GM18907 (cell line): Measurements from ENCODE around the gene PCDHB13.
"Not testable (repeated sequence)": the region's sequence is repeated elsewhere in the genome, so short reads cannot be mapped to it uniquely, and the experiment has no call there.

Experiments used
- ATAC-seq: cut with Tn5 transposase; IDR thresholded peaks from one replicate; pipeline ENCODE4 v1.9.1; 2021; ENCODE audit warnings: mild to moderate bottlenecking, moderate library complexity; ENCODE audit not compliant: unreplicated experiment

Gene PCDHB13

DNA sequence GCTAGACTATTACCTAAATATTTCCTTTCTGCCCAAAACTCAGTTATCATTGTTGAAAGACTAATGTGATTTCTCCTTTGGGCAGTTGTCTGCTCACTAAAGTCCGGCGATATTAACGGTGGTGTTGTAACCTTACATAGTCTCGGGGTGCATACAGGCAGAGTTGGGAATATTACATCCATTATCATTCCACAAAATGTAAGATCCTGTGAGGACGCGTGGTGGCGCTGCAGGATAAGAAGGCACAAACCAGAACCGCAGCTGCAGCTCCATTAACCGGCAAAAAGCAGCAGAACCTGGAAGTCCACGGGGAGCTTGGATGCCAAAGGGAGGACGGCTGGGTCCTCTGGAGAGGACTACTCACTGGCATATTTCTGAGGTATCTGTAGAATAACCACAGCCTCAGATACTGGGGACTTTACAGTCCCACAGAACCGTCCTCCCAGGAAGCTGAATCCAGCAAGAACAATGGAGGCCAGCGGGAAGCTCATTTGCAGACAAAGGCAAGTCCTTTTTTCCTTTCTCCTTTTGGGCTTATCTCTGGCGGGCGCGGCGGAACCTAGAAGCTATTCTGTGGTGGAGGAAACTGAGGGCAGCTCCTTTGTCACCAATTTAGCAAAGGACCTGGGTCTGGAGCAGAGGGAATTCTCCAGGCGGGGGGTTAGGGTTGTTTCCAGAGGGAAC, at the start of gene PCDHB13:
Gene PCDHB13 (plus strand): TSS at position 264 of the 684 bp plus-strand sequence. CDS start 205 bp downstream, at position 469.
- ATAC-seq: not testable (repeated sequence)

DNA sequence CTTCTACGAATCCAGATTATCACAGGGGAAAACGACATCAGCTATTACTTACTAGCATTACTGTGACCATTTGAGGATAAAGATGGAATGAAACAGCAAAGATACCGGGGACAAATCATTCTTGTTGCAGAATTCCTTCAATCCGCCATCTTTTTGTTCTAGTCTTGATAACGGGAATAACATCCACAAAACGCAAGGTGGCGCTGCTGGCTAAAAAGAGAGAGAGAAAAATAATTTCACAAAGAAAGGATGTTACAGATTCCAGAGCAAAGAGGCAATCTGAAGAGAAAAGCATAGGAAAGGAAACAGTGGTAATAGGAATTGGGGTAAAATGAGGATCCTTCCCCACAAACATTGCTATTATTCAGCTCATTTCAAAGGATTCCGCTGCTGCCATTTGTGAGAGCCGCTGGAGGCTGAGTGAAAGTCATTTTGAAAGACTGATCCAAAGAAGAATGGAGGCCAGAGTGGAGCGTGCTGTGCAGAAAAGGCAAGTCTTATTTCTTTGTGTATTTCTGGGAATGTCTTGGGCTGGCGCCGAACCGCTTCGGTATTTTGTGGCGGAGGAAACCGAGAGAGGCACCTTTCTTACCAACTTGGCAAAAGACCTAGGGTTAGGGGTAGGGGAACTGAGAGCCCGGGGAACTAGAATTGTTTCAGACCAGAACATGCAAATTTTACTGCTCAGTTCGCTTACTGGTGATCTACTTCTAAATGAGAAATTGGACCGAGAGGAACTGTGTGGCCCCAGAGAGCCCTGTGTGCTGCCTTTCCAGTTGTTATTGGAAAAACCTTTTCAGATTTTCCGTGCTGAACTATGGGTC, 41.1 kb upstream of the PCDHB13 start, which contains the start of gene PCDHB7:
Gene PCDHB7 (plus strand): TSS at position 264 of the 824 bp plus-strand sequence. CDS start 192 bp downstream, at position 456.
- ATAC-seq: no peak

- not testable (repeated sequence) for ATAC-seq
Measured at GRCh38 chr5:141174291-141175104, 39.2 kb upstream of the PCDHB13 start.

DNA sequence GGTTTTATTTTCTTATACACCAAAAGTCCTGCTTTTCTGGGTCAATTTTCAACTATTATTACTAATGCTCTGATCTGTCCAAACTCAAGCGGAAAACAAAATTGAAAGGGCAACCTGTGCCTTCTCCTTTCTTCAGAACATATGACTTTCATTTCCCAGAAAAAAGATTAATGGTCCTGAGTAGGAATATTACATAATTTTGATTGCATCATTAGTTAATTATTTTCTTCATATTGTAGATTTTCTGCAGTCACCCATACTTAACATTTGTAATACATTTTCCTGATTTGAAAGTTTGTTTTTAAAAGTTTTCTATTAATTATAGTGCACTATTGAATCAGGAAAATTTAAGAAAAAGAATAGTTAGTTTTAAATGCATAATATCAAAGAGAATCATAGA, 37.8 kb upstream of the PCDHB13 start:
- no peak for ATAC-seq

DNA sequence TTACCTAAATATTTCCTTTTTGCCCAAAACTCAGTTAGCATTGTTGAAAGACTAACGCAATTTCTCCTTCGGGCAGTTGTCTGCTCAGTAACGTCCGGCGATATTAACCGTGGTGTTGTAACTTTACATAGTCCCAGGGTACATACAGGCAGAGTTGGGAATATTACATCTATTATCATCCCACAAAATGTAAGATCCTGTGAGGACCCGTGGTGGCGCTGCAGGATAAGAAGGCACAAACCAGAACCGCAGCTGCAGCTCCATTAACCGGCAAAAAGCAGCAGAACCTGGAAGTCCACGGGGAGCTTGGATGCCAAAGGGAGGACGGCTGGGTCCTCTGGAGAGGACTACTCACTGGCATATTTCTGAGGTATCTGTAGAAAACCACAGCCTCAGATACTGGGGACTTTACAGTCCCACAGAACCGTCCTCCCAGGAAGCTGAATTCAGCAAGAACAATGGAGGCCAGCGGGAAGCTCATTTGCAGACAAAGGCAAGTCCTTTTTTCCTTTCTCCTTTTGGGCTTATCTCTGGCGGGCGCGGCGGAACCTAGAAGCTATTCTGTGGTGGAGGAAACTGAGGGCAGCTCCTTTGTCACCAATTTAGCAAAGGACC, 36.0 kb upstream of the PCDHB13 start, which contains the start of gene PCDHB8:
Gene PCDHB8 (plus strand): TSS at position 214 of the 615 bp plus-strand sequence. CDS start 245 bp downstream, at position 459.
- ATAC-seq: not testable (repeated sequence)

DNA sequence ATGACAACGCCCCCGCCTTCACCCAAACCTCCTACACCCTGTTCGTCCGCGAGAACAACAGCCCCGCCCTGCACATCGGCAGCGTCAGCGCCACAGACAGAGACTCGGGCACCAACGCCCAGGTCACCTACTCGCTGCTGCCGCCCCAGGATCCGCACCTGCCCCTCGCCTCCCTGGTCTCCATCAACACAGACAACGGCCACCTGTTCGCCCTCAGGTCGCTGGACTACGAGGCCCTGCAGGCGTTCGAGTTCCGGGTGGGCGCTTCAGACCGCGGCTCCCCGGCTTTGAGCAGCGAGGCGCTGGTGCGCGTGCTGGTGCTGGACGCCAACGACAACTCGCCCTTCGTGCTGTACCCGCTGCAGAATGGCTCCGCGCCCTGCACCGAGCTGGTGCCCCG, 34.3 kb upstream of the PCDHB13 start:
- not testable (repeated sequence) for ATAC-seq

GRCh38 chr5:141179876-141180275, 33.8 kb upstream of the PCDHB13 start:
- ATAC-seq: not testable (repeated sequence)

- ATAC-seq: no peak
Measured at GRCh38 chr5:141180313-141180712, 33.4 kb upstream of the PCDHB13 start.

DNA sequence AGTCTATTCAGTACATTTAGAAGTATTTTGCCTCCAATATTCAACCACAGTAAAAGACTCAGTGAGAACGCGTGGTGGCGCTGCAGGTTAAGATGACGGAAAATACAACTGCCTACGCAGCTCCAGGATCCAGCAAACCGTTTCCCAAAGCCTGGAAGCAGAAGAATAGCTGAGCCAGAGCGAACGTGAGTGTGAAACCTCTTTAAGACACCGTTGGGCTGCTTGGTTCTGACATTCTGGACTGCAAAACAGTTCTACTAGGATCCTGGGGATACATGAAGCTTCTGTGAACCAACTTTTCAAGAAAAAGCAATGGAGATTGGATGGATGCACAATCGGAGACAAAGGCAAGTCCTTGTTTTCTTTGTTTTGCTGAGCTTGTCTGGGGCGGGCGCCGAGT, 31.5 kb upstream of the PCDHB13 start, which contains the start of gene PCDHB16:
Gene PCDHB16 (plus strand): TSS at position 140 of the 400 bp plus-strand sequence. CDS start 173 bp downstream, at position 313.
- ATAC-seq: no peak

DNA sequence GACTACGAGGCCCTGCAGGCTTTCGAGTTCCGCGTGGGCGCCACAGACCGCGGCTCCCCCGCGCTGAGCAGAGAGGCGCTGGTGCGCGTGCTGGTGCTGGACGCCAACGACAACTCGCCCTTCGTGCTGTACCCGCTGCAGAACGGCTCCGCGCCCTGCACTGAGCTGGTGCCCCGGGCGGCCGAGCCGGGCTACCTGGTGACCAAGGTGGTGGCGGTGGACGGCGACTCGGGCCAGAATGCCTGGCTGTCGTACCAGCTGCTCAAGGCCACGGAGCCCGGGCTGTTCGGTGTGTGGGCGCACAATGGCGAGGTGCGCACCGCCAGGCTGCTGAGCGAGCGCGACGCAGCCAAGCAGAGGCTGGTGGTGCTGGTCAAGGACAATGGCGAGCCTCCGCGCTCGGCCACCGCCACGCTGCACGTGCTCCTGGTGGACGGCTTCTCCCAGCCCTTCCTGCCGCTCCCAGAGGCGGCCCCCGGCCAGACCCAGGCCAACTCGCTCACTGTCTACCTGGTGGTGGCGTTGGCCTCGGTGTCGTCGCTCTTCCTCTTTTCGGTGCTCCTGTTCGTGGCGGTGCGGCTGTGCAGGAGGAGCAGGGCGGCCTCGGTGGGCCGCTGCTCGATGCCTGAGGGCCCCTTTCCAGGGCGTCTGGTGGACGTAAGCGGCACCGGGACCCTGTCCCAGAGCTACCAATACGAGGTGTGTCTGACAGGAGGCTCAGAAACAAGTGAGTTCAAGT, 29.4 kb upstream of the PCDHB13 start:
- ATAC-seq: not testable (repeated sequence)

- no peak for ATAC-seq
Measured at GRCh38 chr5:141186897-141187512, 26.7 kb upstream of the PCDHB13 start, which contains the start of gene PCDHB9. Gene PCDHB9, plus strand, starts transcription at chr5:141187161. Its CDS starts 158 bp downstream, at chr5:141187319.

- not testable (repeated sequence) for ATAC-seq
Measured at GRCh38 chr5:141188682-141189081, 25.0 kb upstream of the PCDHB13 start.

DNA sequence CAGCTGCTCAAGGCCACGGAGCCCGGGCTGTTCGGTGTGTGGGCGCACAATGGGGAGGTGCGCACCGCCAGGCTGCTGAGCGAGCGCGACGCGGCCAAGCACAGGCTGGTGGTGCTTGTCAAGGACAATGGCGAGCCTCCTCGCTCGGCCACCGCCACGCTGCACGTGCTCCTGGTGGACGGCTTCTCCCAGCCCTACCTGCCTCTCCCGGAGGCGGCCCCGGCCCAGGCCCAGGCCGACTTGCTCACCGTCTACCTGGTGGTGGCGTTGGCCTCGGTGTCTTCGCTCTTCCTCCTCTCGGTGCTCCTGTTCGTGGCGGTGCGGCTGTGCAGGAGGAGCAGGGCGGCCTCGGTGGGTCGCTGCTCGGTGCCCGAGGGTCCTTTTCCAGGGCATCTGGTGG, 24.6 kb upstream of the PCDHB13 start:
- ATAC-seq: not testable (repeated sequence)

GRCh38 chr5:141192110-141192725, 21.5 kb upstream of the PCDHB13 start, which contains the start of gene PCDHB10:
Gene PCDHB10, plus strand, starts transcription at chr5:141192353. Its CDS starts 200 bp downstream, at chr5:141192553.
- ATAC-seq: no peak

DNA sequence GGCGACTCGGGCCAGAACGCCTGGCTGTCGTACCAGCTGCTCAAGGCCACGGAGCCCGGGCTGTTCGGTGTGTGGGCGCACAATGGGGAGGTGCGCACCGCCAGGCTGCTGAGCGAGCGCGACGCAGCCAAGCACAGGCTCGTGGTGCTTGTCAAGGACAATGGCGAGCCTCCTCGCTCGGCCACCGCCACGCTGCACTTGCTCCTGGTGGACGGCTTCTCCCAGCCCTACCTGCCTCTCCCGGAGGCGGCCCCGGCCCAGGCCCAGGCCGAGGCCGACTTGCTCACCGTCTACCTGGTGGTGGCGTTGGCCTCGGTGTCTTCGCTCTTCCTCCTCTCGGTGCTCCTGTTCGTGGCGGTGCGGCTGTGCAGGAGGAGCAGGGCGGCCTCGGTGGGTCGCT, 19.4 kb upstream of the PCDHB13 start:
- not testable (repeated sequence) for ATAC-seq

- ATAC-seq: no peak
Measured at GRCh38 chr5:141196363-141196762, 17.4 kb upstream of the PCDHB13 start.

DNA sequence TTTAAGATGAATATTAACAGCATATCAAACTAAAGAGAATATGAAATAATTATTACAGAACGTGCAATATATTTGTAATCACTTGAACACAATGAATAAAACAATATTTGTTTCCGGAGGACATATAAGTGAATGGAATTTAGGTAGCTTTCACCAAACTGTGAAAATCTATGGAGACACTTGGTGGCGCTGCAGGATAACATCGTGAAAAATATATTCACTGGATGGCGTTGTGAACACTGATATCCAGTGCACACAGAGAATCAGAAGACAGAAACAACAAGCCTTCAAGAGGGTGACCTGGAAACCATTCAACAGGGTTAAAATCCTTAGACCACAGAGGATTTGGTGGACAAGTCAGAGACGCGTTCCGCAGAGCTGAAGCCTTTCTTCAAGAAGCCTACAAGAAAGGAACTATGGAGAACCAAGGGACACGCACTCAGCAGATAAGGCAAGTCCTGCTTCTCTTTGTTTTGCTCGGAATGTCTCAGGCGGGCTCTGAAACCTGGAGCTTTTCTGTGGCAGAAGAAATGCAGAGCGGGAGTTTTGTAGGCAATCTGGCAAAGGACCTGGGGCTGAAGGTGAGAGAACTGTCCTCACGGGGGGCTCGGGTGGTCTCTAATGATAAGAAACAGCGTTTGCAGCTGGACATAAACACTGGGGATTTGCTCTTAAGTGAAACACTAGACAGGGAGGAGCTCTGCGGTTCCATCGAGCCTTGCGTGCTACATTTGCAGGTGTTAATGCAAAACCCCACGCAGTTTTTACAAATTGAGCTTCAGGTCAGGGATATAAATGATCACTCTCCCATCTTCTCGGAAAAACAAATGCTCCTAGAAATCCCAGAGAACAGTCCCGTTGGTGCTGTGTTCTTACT, 14.1 kb upstream of the PCDHB13 start, which contains the start of gene PCDHB11:
Gene PCDHB11 (plus strand): TSS at position 269 of the 877 bp plus-strand sequence. CDS start 148 bp downstream, at position 417.
- no peak for ATAC-seq
